HG03095 (cell line): Measurements from ENCODE around the gene ASTL.

Source experiments
- ATAC-seq: cut with Tn5 transposase; IDR thresholded peaks from one replicate; pipeline ENCODE4 v1.9.1; 2021; ENCODE audit warnings: moderate library complexity; ENCODE audit not compliant: unreplicated experiment

Gene ASTL

GRCh38 chr2:96100893-96101304 is 37.4 kb downstream of the ASTL start:
- no peak for ATAC-seq

DNA sequence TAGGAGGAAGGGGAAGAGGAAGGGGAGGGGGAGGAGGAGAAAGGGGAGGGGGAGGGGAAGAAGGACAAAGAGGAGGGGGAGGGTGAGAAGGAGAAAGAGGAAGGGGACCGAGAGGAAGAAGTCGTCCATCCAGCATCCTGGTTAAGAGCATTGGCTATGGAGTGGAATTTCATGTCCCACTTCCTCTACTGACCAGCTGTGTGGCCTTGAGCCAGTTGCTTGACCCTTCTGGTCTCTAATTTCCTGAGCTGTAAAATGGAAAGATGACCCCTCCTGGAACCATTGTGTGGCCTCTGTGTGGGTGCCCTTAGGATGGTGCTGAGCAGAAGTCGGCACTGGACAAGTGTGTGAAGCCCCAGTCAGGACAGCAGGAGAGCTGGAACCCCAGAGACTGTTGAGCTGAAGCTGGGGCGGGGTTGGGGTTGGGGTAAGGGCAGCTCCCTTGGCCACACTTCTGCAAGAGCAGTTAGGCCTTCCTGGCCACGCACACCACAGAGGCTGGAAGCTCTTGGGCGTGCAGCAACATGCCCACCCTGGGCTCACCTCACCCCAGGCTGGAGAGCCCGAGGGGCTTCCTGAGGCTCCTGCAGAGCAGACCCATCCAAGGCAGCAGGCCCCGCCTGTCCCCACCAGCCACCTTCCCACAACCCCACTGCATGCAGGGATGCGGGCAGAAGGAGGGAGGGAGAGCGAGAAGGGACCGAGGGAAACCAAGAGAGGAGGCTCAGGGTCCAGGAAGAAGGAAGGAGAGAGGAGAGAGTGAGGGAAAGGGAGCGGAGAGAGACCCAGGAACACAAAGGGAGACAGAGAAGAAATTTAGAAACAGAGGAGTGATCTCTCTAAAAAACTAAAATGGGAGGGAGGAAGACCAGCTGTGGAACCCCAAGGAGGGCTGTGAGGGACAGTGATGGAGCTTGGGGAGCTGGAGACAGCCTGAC is 38.2 kb downstream of the ASTL start:
- ATAC-seq = no peak

DNA sequence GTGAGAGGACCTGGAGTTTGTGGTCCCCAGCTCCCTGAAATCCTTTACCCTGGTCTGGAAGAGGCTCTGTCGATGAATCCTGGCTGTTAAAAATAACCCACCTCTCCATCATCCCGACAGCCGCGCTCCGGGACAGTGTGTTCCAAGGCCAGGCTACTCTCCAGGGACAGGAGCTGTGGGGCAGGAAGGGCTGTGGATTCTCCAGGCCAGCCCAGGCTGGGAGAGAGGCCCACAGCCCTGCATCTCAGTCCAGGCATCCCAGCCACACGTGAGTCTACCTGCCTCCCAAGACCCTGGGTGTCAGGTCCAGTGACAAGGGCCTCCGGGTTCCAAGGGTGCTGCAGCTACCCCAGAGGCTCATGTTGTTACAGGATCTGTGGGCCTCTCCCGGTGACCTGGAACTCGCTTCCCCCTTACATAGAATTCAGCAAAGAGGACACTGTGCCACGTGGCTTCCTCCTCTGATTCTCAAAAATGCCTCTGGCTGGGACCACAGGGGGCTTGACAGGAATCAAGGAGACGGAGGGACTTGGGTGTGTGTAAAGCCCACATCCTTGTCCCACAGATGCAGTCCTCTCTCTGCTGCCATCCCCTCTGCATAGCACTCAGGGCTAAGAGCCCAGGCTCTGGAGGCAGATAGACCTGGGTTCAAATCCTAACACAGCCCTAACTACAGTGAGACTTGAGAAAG is 39.3 kb downstream of the ASTL start:
- ATAC-seq = no peak

DNA sequence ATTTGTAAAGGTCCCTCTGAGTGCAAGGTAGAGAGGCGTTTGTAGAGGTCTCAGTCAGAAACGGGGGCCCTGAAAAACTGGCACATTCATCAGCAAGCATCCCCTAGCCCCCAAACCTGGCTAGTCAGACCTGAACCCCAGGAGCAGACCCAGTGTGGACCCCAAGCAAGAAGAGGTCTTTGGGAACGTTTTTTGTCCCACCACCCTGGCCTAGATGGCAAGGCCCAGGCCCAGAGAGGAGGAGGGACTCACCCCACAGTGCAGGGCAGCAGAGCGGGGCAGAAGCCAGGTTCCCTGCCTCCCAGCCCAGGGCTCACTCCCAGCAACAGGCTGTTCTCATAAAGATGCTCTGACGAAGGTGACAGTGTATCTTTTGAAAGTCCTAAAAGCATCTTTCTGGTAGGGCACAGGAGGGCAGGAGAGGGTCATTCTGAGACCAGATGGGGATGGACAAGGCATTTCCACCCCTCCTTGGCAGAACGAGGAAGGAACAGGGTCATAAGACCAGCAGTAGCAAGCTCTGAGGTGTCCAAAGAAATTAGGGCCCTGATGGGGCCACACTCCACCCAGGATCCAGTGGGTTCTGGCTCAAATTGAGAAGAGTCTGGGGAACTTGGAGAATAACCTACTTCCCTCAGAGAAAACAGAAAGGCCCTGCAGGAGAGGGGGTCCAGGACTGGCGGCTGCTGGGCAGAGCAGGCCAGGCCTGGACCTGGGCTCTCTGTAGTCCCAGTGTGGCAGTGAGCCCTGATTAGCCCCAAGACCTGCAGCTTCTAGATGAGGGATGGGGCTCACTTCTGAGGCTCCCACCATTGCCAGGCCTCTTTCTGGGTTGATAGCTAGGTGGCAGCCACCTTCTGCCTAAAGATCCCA is 40.1 kb downstream of the ASTL start:
- ATAC-seq = no peak

GRCh38 chr2:96097441-96097840 is 40.9 kb downstream of the ASTL start:
- ATAC-seq = no peak

GRCh38 chr2:96095116-96095636 is 43.1 kb downstream of the ASTL start:
- ATAC-seq = no peak

- no peak for ATAC-seq
Observed at GRCh38 chr2:96093528-96093927, 44.8 kb downstream of the ASTL start.

- no peak for ATAC-seq
Observed at GRCh38 chr2:96092951-96093350, 45.4 kb downstream of the ASTL start.

DNA sequence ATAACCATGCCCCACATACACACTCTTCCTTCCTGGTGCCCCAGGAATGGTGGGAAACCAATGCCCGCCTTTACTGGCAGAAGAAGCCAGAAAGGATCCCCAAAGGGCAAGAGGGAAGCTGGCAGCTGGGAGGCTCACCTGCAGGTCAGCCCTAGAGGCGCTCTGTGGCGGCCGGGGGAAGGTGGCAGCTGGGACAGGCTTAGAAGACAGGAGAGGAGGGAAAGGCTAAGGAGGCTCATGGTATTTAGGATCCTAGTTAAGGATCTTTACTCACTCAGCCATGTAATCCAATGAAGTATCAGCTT is 45.8 kb downstream of the ASTL start:
- ATAC-seq = no peak

GRCh38 chr2:96091711-96092572 is 46.4 kb downstream of the ASTL start:
- no peak for ATAC-seq

DNA sequence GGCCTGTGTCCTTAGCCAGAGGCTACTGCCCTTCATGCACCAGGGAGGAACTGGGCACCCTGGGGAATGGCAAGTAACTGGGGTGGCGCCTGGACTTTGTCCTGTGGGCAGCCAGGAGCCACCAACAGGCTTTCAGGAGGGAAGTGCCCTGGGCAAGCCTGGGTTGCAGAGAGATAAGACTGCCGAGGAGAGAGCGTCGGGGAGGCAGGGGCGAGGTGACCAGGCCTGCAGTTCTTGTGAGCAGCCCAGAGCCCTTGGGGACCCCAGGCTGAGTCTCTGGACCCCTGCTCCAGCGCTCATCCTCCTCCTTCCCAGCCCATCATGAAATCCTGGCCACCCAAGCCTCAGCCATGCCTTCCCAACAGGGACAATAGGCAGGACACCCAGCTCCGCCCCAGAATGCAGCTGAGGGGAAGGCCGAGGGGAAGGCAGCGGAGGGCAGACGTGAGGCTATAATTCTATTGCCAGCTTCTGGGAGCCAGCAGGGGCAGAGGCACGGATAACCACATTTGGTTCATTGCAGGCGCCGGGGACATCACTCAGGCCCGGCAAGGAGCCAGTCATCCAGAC is 47.1 kb downstream of the ASTL start:
- no peak for ATAC-seq

GRCh38 chr2:96090196-96090926 is 47.9 kb downstream of the ASTL start:
- ATAC-seq = no peak

GRCh38 chr2:96089356-96090195 is 48.7 kb downstream of the ASTL start:
- ATAC-seq = no peak

DNA sequence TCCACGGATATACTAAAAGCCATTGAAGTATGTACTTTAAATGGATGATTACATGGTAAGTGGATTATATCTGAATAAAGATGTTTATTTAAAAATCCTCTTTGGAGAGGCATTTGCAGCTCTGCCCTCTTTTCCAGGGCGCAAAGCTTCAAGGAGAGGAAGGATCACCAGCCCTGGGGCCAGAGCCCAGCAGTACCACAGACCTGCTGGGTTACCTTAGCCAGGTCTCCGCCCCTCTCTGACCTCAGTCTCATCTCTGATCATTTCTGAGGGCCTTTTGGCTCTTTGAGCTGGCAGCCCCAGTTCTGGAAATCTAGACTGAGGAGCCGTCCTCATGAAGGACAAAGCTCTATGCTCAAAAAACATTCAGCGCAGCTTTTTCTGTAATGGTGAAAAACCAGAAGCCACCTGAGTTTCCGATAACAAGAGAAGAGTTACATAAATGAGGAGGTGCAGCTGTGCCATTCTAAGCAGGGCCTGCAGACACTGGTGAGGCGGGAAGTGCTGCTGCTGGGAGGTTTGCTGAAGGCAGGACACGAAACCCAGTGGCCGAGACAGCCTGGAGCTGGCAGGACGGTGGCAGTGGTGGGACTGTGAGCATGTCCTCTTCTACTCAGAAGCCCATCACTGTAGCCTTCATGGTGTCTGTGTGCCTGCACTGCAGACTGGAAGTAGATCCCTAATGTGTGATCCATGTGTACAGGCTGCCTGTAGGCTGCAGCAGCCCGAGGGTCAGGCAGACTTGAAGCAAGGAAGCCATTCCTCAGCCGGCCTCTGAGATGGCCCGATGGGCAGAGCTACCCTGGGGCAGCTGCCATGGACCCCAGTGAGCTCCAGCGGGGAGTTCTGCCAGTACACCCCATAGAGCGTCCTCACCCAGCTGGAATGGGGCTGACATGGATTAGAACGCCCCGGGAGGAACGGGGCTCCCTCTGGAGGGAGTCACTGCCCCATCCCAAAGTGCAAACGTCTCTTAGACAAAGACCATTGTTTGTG is 49.7 kb downstream of the ASTL start:
- no peak for ATAC-seq

GRCh38 chr2:96087130-96087529 is 51.2 kb downstream of the ASTL start:
- no peak for ATAC-seq

GRCh38 chr2:96085541-96086355 is 52.6 kb downstream of the ASTL start:
- ATAC-seq = no peak
